Inferior parietal cortex (tissue), 1 donor: ENCODE results near the gene CAP1.
"Not testable (repeated sequence)": the region's sequence is repeated elsewhere in the genome, so short reads cannot be mapped to it uniquely, and the experiment has no call there.

Experiments
- DNase-seq: peaks from one replicate; pipeline ENCODE4 v3.0.0-alpha.2; 2016; ENCODE audit errors: extremely low spot score

CAP1 gene

GRCh38 chr1:40040511-40041465, at the start of gene CAP1:
Gene CAP1, plus strand, starts transcription at chr1:40040729. Its CDS starts 18,618 bp downstream, at chr1:40059347.
- DNase-seq, result peak; percentile 98

- no peak for DNase-seq
Observed at GRCh38 chr1:39992234-39992633, 48.3 kb upstream of the CAP1 start.

GRCh38 chr1:39992888-39993287, 47.6 kb upstream of the CAP1 start:
- no peak for DNase-seq

GRCh38 chr1:39995973-39996393, 44.5 kb upstream of the CAP1 start:
- no peak for DNase-seq

- DNase-seq, result no peak
Observed at GRCh38 chr1:39996396-39997004, 44.0 kb upstream of the CAP1 start.

GRCh38 chr1:40001456-40001855, 39.1 kb upstream of the CAP1 start:
- no peak for DNase-seq

GRCh38 chr1:40003156-40004093, 37.1 kb upstream of the CAP1 start:
- DNase-seq, result no peak

- DNase-seq, result peak; percentile 21
Observed at GRCh38 chr1:40004857-40005256, 35.7 kb upstream of the CAP1 start.

- DNase-seq, result not testable (repeated sequence)
Observed at GRCh38 chr1:40007481-40008034, 33.0 kb upstream of the CAP1 start.

GRCh38 chr1:40011198-40011597, 29.3 kb upstream of the CAP1 start:
- DNase-seq, result no peak

- no peak for DNase-seq
Observed at GRCh38 chr1:40014253-40014706, 26.2 kb upstream of the CAP1 start.

- no peak for DNase-seq
Observed at GRCh38 chr1:40014812-40015594, 25.5 kb upstream of the CAP1 start.

- DNase-seq, result no peak
Observed at GRCh38 chr1:40017951-40018575, 22.5 kb upstream of the CAP1 start.

GRCh38 chr1:40020447-40021085, 20.0 kb upstream of the CAP1 start:
- DNase-seq, result no peak

GRCh38 chr1:40023379-40023944, 17.1 kb upstream of the CAP1 start:
- DNase-seq, result no peak

- no peak for DNase-seq
Observed at GRCh38 chr1:40024671-40025070, 15.9 kb upstream of the CAP1 start.

- DNase-seq, result no peak
Observed at GRCh38 chr1:40027647-40028046, 12.9 kb upstream of the CAP1 start.

GRCh38 chr1:40029608-40030007, 10.9 kb upstream of the CAP1 start:
- no peak for DNase-seq

GRCh38 chr1:40030528-40031135, 9.9 kb upstream of the CAP1 start:
- no peak for DNase-seq
